ENCODE data around the gene AEN.

DNA sequence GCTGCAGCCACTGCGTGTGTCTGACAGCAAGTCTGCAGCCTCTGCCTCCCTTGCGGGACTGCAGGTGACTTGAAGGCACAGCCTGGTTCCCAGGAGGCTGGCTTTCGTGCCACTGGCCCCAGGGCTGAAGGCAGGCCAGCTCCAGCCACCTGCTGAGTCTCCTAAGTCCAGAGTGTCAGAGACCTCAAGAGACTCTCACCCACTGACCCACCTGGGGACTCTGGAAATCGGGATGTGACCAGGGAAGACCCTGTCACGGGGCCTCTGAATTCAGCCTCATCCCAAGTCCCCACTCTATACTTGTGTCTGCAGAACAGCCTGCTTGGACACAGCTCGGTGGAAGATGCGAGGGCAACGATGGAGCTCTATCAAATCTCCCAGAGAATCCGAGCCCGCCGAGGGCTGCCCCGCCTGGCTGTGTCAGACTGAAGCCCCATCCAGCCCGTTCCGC, 34.0 kb downstream of the AEN start:
- TF ChIP-seq, protein P1, sequence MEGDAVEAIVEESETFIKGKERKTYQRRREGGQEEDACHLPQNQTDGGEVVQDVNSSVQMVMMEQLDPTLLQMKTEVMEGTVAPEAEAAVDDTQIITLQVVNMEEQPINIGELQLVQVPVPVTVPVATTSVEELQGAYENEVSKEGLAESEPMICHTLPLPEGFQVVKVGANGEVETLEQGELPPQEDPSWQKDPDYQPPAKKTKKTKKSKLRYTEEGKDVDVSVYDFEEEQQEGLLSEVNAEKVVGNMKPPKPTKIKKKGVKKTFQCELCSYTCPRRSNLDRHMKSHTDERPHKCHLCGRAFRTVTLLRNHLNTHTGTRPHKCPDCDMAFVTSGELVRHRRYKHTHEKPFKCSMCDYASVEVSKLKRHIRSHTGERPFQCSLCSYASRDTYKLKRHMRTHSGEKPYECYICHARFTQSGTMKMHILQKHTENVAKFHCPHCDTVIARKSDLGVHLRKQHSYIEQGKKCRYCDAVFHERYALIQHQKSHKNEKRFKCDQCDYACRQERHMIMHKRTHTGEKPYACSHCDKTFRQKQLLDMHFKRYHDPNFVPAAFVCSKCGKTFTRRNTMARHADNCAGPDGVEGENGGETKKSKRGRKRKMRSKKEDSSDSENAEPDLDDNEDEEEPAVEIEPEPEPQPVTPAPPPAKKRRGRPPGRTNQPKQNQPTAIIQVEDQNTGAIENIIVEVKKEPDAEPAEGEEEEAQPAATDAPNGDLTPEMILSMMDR (IDR thresholded peaks at IDR 0.05): no peak
- no peak for TF ChIP-seq EP300 (IDR thresholded peaks at IDR 0.05)
- TF ChIP-seq POLR2A (IDR thresholded peaks at IDR 0.05): no peak
